Nephron (organoid): Measurements from ENCODE around the gene SBF2.

Experiments used
- H3K27ac Mint-ChIP-seq, 3 experiments: 2 replicates each; pipeline ENCODE4 v1.8.0; 2020; ENCODE audit warnings: mixed read lengths in 3 of 3, mild to moderate bottlenecking in 2 of 3, moderate library complexity in 1 of 3
- H3K27me3 Mint-ChIP-seq: 2 replicates; pipeline ENCODE4 v1.8.0; 2021; ENCODE audit warnings: low read depth, mild to moderate bottlenecking, moderate library complexity, mixed read lengths
- H3K36me3 Mint-ChIP-seq: 2 replicates; pipeline ENCODE4 v1.8.0; 2020; ENCODE audit warnings: low read depth, mixed read lengths
- H3K4me1 Mint-ChIP-seq: 2 replicates; pipeline ENCODE4 v1.8.0; 2020; ENCODE audit warnings: mixed read lengths
- H3K4me3 Mint-ChIP-seq, 3 experiments: 2 replicates each; pipeline ENCODE4 v1.8.0; 2020; ENCODE audit warnings: mild to moderate bottlenecking in 3 of 3, mixed read lengths in 3 of 3, moderate library complexity in 2 of 3
- H3K9me3 Mint-ChIP-seq: 2 replicates; pipeline ENCODE4 v1.8.0; 2020; ENCODE audit warnings: mixed read lengths
- TF ChIP-seq, protein P1 (sequence below), 3 experiments: fragments of 200-600 bp; sonication (generic); IDR thresholded peaks; one replicate each; pipeline ENCODE4 v1.5.0; 2021; ENCODE audit warnings: antibody characterized with exemption in 3 of 3; ENCODE audit not compliant: unreplicated experiment in 3 of 3

SBF2 gene

DNA sequence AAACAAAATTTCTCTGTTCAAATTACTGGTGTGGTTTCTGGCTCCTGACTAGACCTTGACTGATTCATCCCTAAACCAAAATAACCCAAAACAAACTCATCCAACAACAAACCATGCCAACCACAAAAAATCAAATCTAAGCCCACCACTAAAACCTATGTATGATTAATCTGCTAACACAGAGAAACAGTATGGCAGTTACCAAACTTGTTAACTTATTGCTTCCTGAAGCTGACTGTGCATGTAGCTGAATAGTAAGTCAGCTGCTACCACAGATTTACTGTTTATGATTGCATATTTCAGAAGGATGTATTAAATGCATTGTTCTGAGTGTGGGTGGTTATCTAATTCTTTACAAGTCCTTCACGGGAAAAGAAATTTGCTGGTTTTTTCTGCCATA, 399.0 kb downstream of the SBF2 start:
- peaks cover 41% of the 10 kb centered on the region for H3K36me3 Mint-ChIP-seq
- no peak overlapping the region for H3K27ac Mint-ChIP-seq
- H3K4me1 Mint-ChIP-seq = no peaks in the 10 kb centered on the region
- H3K9me3 Mint-ChIP-seq = peaks cover 7% of the 10 kb centered on the region
- no peak overlapping the region for H3K4me3 Mint-ChIP-seq
- no peaks in the 10 kb centered on the region for H3K27me3 Mint-ChIP-seq
- TF ChIP-seq, protein P1, sequence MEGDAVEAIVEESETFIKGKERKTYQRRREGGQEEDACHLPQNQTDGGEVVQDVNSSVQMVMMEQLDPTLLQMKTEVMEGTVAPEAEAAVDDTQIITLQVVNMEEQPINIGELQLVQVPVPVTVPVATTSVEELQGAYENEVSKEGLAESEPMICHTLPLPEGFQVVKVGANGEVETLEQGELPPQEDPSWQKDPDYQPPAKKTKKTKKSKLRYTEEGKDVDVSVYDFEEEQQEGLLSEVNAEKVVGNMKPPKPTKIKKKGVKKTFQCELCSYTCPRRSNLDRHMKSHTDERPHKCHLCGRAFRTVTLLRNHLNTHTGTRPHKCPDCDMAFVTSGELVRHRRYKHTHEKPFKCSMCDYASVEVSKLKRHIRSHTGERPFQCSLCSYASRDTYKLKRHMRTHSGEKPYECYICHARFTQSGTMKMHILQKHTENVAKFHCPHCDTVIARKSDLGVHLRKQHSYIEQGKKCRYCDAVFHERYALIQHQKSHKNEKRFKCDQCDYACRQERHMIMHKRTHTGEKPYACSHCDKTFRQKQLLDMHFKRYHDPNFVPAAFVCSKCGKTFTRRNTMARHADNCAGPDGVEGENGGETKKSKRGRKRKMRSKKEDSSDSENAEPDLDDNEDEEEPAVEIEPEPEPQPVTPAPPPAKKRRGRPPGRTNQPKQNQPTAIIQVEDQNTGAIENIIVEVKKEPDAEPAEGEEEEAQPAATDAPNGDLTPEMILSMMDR (IDR thresholded peaks at IDR 0.05; ENCODE audit: unreplicated experiment in 3 of 3) = no peak

- Mint-ChIP-seq H3K9me3 (peaks cover 7% of the 10 kb centered on the region), H3K4me1 (no peaks in the 10 kb centered on the region), H3K36me3 (peaks cover 41% of the 10 kb centered on the region), H3K4me3 (no peak overlapping the region), H3K27ac (no peak overlapping the region), H3K27me3 (no peaks in the 10 kb centered on the region)
- TF ChIP-seq, protein P1 (IDR thresholded peaks at IDR 0.05; ENCODE audit: unreplicated experiment in 3 of 3) = no peak
Observed at GRCh38 chr11:9893474-9893873, 400.5 kb downstream of the SBF2 start.

DNA sequence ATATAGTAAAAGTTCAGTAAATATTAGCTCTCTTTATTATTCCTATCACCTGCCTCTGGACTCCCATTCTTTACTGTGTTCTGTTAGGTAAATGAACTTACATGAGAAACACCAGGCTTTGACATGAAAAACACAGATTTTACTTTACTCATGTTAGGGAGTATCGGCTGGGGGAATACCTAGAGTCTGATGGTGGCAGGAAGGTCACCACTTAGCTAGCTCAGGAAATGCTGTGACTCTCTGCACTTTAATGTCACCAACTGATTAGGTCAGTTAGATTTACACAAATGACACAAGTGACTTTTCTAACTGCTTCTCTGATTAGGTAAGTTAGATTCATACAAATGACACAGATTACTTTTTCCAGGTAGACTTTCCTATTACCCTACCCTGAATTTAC, 405.1 kb downstream of the SBF2 start:
- Mint-ChIP-seq H3K36me3 (peaks cover 22% of the 10 kb centered on the region), H3K27ac (peak overlapping the region in 1 of 3 experiments; percentile 29), H3K9me3 (no peaks in the 10 kb centered on the region), H3K4me1 (no peaks in the 10 kb centered on the region), H3K27me3 (no peaks in the 10 kb centered on the region), H3K4me3 (no peak overlapping the region)
- TF ChIP-seq, protein P1 (IDR thresholded peaks at IDR 0.05; ENCODE audit: unreplicated experiment in 3 of 3) = no peak

- Mint-ChIP-seq H3K4me3 (no peak overlapping the region), H3K27me3 (no peaks in the 10 kb centered on the region), H3K4me1 (no peaks in the 10 kb centered on the region), H3K27ac (peak overlapping the region; percentile 64 to 81 (median 80)), H3K9me3 (no peaks in the 10 kb centered on the region), H3K36me3 (peaks cover 12% of the 10 kb centered on the region)
- TF ChIP-seq, protein P1 (IDR thresholded peaks at IDR 0.05; ENCODE audit: unreplicated experiment in 3 of 3) = no peak
Observed at GRCh38 chr11:9887472-9887871, 406.5 kb downstream of the SBF2 start.

DNA sequence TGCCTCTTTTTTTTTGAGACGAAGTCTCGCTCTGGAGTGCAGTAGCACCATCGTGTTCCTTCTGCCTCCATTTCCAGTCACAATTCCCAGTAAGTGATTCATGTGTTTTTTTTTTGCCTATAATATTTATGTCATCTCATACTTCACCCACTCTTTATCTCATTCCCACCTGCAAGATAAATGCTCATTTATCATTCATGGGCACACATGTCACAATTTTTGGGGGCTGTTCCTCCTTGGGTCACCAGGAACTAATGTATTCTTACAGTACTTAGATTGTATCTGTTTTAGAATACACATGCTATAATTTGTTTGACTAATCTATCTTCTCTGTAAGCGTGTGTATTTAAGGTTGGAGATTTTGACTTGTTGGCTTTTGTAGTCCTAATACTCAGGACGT, 407.4 kb downstream of the SBF2 start:
- Mint-ChIP-seq H3K27ac (peak overlapping the region in 1 of 3 experiments; percentile 58), H3K4me1 (peaks cover 5% of the 10 kb centered on the region), H3K9me3 (no peaks in the 10 kb centered on the region), H3K4me3 (no peak overlapping the region), H3K36me3 (peaks cover 15% of the 10 kb centered on the region), H3K27me3 (no peaks in the 10 kb centered on the region)
- TF ChIP-seq, protein P1 (IDR thresholded peaks at IDR 0.05; ENCODE audit: unreplicated experiment in 3 of 3) = no peak

DNA sequence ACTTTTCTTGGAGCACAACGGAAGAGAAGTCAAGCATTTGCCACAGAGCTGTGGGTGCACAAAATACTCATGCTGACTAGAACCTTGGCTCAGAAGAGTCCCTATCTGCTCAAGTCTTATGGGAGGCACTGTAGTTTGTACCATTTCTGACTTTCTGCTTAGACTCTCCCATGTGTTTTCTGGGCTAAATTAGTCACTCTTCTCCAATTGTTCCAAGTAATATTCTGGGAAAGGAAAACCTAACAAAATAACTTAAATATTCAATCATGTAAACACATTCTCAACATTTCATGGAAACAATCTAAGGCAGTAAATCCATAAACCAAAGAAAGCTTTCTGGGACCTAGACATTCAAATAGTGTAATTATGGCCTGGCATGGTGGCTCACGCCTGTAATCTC, 409.4 kb downstream of the SBF2 start:
- Mint-ChIP-seq H3K36me3 (peaks cover 10% of the 10 kb centered on the region), H3K27me3 (no peaks in the 10 kb centered on the region), H3K4me3 (no peak overlapping the region), H3K27ac (no peak overlapping the region), H3K9me3 (no peaks in the 10 kb centered on the region), H3K4me1 (peaks cover 21% of the 10 kb centered on the region)
- TF ChIP-seq, protein P1 (IDR thresholded peaks at IDR 0.05; ENCODE audit: unreplicated experiment in 3 of 3) = no peak
